Nephron (organoid): ENCODE results near the gene AGPAT3.
A peak's percentile ranks its signal among the peaks of the same experiment; 100 is the strongest.

Source experiments
- H3K27ac Mint-ChIP-seq, 3 experiments: 2 replicates each; pipeline ENCODE4 v1.8.0; 2020; ENCODE audit warnings: mixed read lengths in 3 of 3, mild to moderate bottlenecking in 2 of 3, moderate library complexity in 1 of 3
- H3K27me3 Mint-ChIP-seq: 2 replicates; pipeline ENCODE4 v1.8.0; 2021; ENCODE audit warnings: low read depth, mild to moderate bottlenecking, moderate library complexity, mixed read lengths
- H3K36me3 Mint-ChIP-seq: 2 replicates; pipeline ENCODE4 v1.8.0; 2020; ENCODE audit warnings: low read depth, mixed read lengths
- H3K4me1 Mint-ChIP-seq: 2 replicates; pipeline ENCODE4 v1.8.0; 2020; ENCODE audit warnings: mixed read lengths
- H3K4me3 Mint-ChIP-seq, 3 experiments: 2 replicates each; pipeline ENCODE4 v1.8.0; 2020; ENCODE audit warnings: mild to moderate bottlenecking in 3 of 3, mixed read lengths in 3 of 3, moderate library complexity in 2 of 3
- H3K9me3 Mint-ChIP-seq: 2 replicates; pipeline ENCODE4 v1.8.0; 2020; ENCODE audit warnings: mixed read lengths
- TF ChIP-seq, protein P1 (sequence below), 3 experiments: fragments of 200-600 bp; sonication (generic); IDR thresholded peaks; one replicate each; pipeline ENCODE4 v1.5.0; 2021; ENCODE audit warnings: antibody characterized with exemption in 3 of 3; ENCODE audit not compliant: unreplicated experiment in 3 of 3

Gene AGPAT3

GRCh38 chr21:43944078-43944633, 79.1 kb downstream of the AGPAT3 start:
- Mint-ChIP-seq H3K27ac (peak overlapping the region in 2 of 3 experiments; percentile 67 to 82), H3K36me3 (peaks cover 7% of the 10 kb centered on the region), H3K4me1 (peaks cover 4% of the 10 kb centered on the region), H3K27me3 (no peaks in the 10 kb centered on the region), H3K4me3 (no peak overlapping the region), H3K9me3 (no peaks in the 10 kb centered on the region)
- TF ChIP-seq, protein P1, sequence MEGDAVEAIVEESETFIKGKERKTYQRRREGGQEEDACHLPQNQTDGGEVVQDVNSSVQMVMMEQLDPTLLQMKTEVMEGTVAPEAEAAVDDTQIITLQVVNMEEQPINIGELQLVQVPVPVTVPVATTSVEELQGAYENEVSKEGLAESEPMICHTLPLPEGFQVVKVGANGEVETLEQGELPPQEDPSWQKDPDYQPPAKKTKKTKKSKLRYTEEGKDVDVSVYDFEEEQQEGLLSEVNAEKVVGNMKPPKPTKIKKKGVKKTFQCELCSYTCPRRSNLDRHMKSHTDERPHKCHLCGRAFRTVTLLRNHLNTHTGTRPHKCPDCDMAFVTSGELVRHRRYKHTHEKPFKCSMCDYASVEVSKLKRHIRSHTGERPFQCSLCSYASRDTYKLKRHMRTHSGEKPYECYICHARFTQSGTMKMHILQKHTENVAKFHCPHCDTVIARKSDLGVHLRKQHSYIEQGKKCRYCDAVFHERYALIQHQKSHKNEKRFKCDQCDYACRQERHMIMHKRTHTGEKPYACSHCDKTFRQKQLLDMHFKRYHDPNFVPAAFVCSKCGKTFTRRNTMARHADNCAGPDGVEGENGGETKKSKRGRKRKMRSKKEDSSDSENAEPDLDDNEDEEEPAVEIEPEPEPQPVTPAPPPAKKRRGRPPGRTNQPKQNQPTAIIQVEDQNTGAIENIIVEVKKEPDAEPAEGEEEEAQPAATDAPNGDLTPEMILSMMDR (IDR thresholded peaks at IDR 0.05; ENCODE audit: unreplicated experiment in 3 of 3), result no peak

- TF ChIP-seq, protein P1 (IDR thresholded peaks at IDR 0.05; ENCODE audit: unreplicated experiment in 3 of 3), result no peak
- no peaks in the 10 kb centered on the region for H3K9me3 Mint-ChIP-seq
- no peaks in the 10 kb centered on the region for H3K27me3 Mint-ChIP-seq
- no peak overlapping the region for H3K4me3 Mint-ChIP-seq
- H3K4me1 Mint-ChIP-seq, result peaks cover 4% of the 10 kb centered on the region
- H3K27ac Mint-ChIP-seq, result peak overlapping the region in 2 of 3 experiments; percentile 67 to 82
- peaks cover 12% of the 10 kb centered on the region for H3K36me3 Mint-ChIP-seq
Measured at GRCh38 chr21:43944757-43945156, 79.7 kb downstream of the AGPAT3 start.

GRCh38 chr21:43948740-43949498, 83.9 kb downstream of the AGPAT3 start:
- no peak overlapping the region for H3K27ac Mint-ChIP-seq
- TF ChIP-seq, protein P1 (IDR thresholded peaks at IDR 0.05; ENCODE audit: unreplicated experiment in 3 of 3), result no peak
- H3K36me3 Mint-ChIP-seq, result peaks cover 14% of the 10 kb centered on the region
- no peak overlapping the region for H3K4me3 Mint-ChIP-seq
- no peaks in the 10 kb centered on the region for H3K9me3 Mint-ChIP-seq
- peaks cover 17% of the 10 kb centered on the region for H3K4me1 Mint-ChIP-seq
- H3K27me3 Mint-ChIP-seq, result no peaks in the 10 kb centered on the region

DNA sequence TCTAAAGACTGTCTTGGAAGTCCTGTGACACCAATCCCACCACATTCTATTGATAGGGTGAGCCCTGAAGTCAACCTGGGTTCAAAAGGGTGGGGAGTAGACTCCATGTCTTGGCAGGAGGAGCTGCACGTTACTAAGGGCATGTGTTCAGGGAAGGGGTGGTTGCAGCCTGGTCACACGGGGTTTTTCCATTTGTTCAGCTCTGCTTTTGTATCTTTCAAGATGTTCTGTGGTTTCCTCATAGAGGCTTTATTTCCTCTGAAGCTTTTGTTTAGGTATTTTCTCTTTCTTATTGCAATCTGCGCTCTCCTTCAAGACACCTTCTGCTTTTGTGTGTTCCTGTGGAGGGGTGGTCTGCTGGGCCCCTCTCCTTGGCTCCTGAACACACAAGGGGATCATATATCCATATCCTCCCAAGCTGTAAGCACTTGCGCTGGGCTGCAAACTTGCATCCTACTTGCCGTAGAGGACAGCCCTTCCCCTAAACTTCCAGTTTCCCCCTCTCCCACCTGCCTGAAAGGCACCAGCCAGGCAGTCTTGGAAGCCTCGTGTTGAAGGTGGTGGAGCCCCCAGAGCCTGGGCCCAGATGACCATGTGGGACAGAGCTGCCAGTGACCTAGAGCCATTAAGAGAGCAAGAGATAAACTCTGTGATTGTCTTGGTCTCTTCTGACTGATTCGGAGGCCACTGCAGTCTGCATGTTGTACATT, 84.6 kb downstream of the AGPAT3 start:
- Mint-ChIP-seq H3K36me3 (peaks cover 14% of the 10 kb centered on the region), H3K27ac (peak overlapping the region in 1 of 3 experiments; percentile 44), H3K4me3 (no peak overlapping the region), H3K27me3 (no peaks in the 10 kb centered on the region), H3K9me3 (no peaks in the 10 kb centered on the region), H3K4me1 (peaks cover 17% of the 10 kb centered on the region)
- TF ChIP-seq, protein P1 (IDR thresholded peaks at IDR 0.05; ENCODE audit: unreplicated experiment in 3 of 3), result no peak

GRCh38 chr21:43950481-43950880, 85.5 kb downstream of the AGPAT3 start:
- H3K4me3 Mint-ChIP-seq, result no peak overlapping the region
- peaks cover 17% of the 10 kb centered on the region for H3K4me1 Mint-ChIP-seq
- peaks cover 14% of the 10 kb centered on the region for H3K36me3 Mint-ChIP-seq
- H3K27ac Mint-ChIP-seq, result no peak overlapping the region
- no peaks in the 10 kb centered on the region for H3K27me3 Mint-ChIP-seq
- TF ChIP-seq, protein P1 (IDR thresholded peaks at IDR 0.05; ENCODE audit: unreplicated experiment in 3 of 3), result no peak
- H3K9me3 Mint-ChIP-seq, result no peaks in the 10 kb centered on the region
